Measurements from ENCODE around the gene CWC15. TPM values are rescaled to one million over a fixed set of nuclear protein-coding genes. Genes with fewer than 3 reads are reported as not detected.

Gene CWC15
- total and polyA plus RNA-seq, 4 donors, result 17.6 to 47.0 (median 20.9) TPM

DNA sequence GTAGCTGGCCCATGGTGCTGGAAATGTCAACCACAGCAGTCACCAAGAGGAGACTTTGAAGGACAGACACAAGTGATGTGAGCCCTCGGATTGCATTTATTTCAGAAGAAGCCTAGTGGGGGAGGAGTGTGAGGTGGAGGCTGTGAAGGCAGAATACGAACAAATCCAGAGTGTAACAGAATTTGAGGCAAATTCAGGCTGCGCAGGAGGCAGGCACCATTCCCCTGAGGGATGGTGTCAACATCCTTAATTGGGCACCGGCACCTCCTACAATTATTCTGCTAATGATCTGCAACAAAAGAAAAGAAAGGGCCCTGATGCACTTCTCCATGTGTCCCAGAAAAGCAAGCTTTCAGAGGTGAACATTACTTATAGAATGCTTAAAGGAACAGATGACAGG is 32.2 kb downstream of the CWC15 start:
- no peak overlapping the region for H3K27ac ChIP-seq (ENCODE audit: low read depth in 1 of 2, low read length in 2 of 2)
- H3K9me3 ChIP-seq (ENCODE audit: control insufficient read depth in 4 of 4, low read length in 3 of 4), result no peaks in the 10 kb centered on the region
- no peak overlapping the region for H3K4me3 ChIP-seq (ENCODE audit: low read depth in 1 of 3, low read length in 3 of 3)
- H3K4me1 ChIP-seq (ENCODE audit: control insufficient read depth in 4 of 4, insufficient read depth in 4 of 4, low read length in 3 of 4), result no peaks in the 10 kb centered on the region
- 75% methylated on average over 4 of the region's 4 CpGs for WGBS
- TF ChIP-seq HNF4A (conservative IDR thresholded peaks at IDR 0.05) (no peak), JUND (IDR thresholded peaks at IDR 0.05) (no peak), EGR1 (IDR thresholded peaks at IDR 0.05; ENCODE audit: low read depth in 2 of 2) (no peak), HNF4G (IDR thresholded peaks at IDR 0.05) (no peak), GABPA (IDR thresholded peaks at IDR 0.05 in 1 of 2, conservative IDR thresholded peaks at IDR 0.05 in 1 of 2) (no peak), SP1 (IDR thresholded peaks at IDR 0.05) (no peak), FOXA2 (IDR thresholded peaks at IDR 0.05) (no peak), TAF1 (conservative IDR thresholded peaks at IDR 0.05) (no peak), FOXA1 (IDR thresholded peaks at IDR 0.05) (no peak), ATF3 (IDR thresholded peaks at IDR 0.05) (no peak), YY1 (IDR thresholded peaks at IDR 0.05) (no peak), MAX (IDR thresholded peaks at IDR 0.05) (no peak), RXRA (IDR thresholded peaks at IDR 0.05) (no peak), NR2F2 (IDR thresholded peaks at IDR 0.05) (no peak), RAD21 (IDR thresholded peaks at IDR 0.05) (no peak)
- TF ChIP-seq, protein P1, sequence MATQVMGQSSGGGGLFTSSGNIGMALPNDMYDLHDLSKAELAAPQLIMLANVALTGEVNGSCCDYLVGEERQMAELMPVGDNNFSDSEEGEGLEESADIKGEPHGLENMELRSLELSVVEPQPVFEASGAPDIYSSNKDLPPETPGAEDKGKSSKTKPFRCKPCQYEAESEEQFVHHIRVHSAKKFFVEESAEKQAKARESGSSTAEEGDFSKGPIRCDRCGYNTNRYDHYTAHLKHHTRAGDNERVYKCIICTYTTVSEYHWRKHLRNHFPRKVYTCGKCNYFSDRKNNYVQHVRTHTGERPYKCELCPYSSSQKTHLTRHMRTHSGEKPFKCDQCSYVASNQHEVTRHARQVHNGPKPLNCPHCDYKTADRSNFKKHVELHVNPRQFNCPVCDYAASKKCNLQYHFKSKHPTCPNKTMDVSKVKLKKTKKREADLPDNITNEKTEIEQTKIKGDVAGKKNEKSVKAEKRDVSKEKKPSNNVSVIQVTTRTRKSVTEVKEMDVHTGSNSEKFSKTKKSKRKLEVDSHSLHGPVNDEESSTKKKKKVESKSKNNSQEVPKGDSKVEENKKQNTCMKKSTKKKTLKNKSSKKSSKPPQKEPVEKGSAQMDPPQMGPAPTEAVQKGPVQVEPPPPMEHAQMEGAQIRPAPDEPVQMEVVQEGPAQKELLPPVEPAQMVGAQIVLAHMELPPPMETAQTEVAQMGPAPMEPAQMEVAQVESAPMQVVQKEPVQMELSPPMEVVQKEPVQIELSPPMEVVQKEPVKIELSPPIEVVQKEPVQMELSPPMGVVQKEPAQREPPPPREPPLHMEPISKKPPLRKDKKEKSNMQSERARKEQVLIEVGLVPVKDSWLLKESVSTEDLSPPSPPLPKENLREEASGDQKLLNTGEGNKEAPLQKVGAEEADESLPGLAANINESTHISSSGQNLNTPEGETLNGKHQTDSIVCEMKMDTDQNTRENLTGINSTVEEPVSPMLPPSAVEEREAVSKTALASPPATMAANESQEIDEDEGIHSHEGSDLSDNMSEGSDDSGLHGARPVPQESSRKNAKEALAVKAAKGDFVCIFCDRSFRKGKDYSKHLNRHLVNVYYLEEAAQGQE (IDR thresholded peaks at IDR 0.05), result no peak
- TF ChIP-seq, protein P2, sequence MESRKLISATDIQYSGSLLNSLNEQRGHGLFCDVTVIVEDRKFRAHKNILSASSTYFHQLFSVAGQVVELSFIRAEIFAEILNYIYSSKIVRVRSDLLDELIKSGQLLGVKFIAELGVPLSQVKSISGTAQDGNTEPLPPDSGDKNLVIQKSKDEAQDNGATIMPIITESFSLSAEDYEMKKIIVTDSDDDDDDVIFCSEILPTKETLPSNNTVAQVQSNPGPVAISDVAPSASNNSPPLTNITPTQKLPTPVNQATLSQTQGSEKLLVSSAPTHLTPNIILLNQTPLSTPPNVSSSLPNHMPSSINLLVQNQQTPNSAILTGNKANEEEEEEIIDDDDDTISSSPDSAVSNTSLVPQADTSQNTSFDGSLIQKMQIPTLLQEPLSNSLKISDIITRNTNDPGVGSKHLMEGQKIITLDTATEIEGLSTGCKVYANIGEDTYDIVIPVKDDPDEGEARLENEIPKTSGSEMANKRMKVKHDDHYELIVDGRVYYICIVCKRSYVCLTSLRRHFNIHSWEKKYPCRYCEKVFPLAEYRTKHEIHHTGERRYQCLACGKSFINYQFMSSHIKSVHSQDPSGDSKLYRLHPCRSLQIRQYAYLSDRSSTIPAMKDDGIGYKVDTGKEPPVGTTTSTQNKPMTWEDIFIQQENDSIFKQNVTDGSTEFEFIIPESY (IDR thresholded peaks at IDR 0.05), result no peak
- TF ChIP-seq, protein P3, sequence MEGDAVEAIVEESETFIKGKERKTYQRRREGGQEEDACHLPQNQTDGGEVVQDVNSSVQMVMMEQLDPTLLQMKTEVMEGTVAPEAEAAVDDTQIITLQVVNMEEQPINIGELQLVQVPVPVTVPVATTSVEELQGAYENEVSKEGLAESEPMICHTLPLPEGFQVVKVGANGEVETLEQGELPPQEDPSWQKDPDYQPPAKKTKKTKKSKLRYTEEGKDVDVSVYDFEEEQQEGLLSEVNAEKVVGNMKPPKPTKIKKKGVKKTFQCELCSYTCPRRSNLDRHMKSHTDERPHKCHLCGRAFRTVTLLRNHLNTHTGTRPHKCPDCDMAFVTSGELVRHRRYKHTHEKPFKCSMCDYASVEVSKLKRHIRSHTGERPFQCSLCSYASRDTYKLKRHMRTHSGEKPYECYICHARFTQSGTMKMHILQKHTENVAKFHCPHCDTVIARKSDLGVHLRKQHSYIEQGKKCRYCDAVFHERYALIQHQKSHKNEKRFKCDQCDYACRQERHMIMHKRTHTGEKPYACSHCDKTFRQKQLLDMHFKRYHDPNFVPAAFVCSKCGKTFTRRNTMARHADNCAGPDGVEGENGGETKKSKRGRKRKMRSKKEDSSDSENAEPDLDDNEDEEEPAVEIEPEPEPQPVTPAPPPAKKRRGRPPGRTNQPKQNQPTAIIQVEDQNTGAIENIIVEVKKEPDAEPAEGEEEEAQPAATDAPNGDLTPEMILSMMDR (IDR thresholded peaks at IDR 0.05; ENCODE audit: low read depth, low read length, missing input control), result no peak
- no peak overlapping the region for H3K9ac ChIP-seq (ENCODE audit: low read depth in 1 of 2, low read length in 2 of 2)
- DNase-seq (ENCODE audit: low spot score), result no peak
- no peaks in the 10 kb centered on the region for H3K27me3 ChIP-seq (ENCODE audit: control insufficient read depth in 4 of 4, insufficient read depth in 4 of 4, low read length in 3 of 4)
- no peaks in the 10 kb centered on the region for H3K36me3 ChIP-seq (ENCODE audit: control insufficient read depth in 4 of 4, insufficient read depth in 3 of 4, low read depth in 1 of 4, low read length in 3 of 4)

Measured in liver (tissue), 9 donors.